Stimulated activated CD4-positive, alpha-beta T cell treated with anti-CD3 and anti-CD28 coated beads, Interleukin-12 subunit alpha, Interleukin-12 subunit beta, amount 100 ng/mL, for 24 hours (primary cell): ENCODE data around the gene CSMD2.
"Not testable (repeated sequence)": the region's sequence is repeated elsewhere in the genome, so short reads cannot be mapped to it uniquely, and the experiment has no call there.

ENCODE experiments used
- DNase-seq, 2 experiments: peaks; one replicate each; pipeline ENCODE4 v3.0.0-alpha.2; 2020; ENCODE audit warnings: low read depth in 2 of 2

CSMD2 gene

GRCh38 chr1:34113362-34113761 is 51.7 kb downstream of the CSMD2 start:
- no peak for DNase-seq

DNA sequence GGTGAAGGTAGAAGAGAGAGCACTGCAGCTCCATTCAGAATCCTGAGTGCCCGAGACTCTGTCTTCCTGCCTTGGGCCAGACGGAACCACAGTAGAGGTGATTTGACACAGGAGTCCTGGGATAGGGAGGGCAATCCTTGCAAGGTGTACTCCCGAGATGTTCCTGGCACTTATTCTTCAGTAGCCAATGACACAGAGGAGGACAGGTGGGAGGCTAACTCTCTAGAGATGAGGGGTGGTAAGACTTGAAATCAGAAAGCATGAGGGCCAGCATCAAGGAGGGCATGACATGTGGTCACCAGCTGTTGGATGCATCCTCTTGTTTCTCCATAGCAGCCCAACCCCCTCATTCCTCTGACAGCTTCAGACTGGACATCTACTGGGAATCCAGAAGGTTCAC is 56.3 kb downstream of the CSMD2 start:
- DNase-seq, result no peak

GRCh38 chr1:34108269-34108668 is 56.8 kb downstream of the CSMD2 start:
- DNase-seq, result no peak

DNA sequence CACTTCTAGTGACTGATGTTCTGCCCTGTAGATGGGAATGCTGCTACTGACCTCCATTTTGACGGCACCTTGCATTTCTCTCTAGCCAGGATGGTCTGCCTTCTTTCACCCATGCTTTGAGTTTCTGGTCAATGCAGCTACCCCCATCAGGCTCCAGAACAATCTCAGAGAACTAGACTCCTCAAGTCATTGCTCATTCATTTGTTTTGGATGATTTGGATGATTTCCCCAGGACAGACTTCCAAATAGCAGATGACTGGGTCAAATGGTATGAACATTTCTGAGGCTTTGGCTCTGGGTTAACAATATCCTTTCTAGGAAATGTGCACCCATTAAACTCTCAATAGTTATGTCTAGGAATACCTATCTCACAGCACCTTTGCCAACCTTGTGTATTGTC is 63.9 kb downstream of the CSMD2 start:
- no peak for DNase-seq

DNA sequence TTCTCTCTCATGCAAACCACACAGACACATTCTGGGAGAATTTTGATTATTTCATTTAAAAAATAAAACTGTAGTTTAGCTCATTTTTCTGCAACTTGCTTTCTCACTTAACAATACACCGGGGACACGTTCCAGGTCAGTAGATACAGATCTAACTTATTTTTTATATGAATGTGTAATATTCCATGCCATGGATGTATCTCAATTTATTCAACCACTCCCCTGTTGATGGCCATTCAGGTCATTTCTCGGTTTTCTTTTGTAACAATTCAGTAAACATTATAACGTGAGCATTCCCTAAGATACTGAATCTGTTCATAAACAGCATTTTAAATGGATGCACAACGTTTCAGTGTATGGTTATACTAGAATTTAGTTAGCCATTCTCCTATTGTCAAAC is 64.7 kb downstream of the CSMD2 start:
- no peak for DNase-seq

GRCh38 chr1:34092399-34092798 is 72.6 kb downstream of the CSMD2 start:
- DNase-seq, result not testable (repeated sequence)

- DNase-seq, result no peak
These were observed 75.3 kb downstream of the CSMD2 start for GRCh38 chr1:34089731-34090130.

DNA sequence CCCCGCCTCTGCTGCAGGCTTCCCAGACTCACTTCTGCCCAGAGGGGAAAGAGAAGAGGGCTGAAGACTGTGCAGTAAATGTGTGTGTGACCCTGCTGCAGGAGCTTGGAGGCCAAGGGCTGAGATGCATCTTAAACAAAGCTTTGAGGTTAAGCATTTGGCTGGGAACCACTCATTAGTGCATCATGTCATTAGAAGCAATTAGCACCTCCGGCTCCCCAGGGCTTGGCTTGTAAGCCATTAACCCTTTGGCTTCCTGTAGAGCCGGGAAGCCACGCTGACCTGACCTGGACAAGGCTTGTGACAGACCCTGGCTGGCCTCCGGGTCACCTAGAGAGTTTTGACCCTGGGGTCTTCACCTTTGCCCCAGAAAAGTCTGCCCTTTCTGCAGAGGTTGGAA is 77.0 kb downstream of the CSMD2 start:
- no peak for DNase-seq

GRCh38 chr1:34086561-34086960 is 78.5 kb downstream of the CSMD2 start:
- DNase-seq, result no peak

- DNase-seq, result no peak
These were observed 81.1 kb downstream of the CSMD2 start for GRCh38 chr1:34083974-34084373.

- DNase-seq, result not testable (repeated sequence)
These were observed 82.9 kb downstream of the CSMD2 start for GRCh38 chr1:34082085-34082670.

- no peak for DNase-seq
These were observed 86.6 kb downstream of the CSMD2 start for GRCh38 chr1:34078383-34078782.

GRCh38 chr1:34075576-34075975 is 89.5 kb downstream of the CSMD2 start:
- no peak for DNase-seq

- DNase-seq, result no peak
These were observed 91.9 kb downstream of the CSMD2 start for GRCh38 chr1:34073028-34073695.

DNA sequence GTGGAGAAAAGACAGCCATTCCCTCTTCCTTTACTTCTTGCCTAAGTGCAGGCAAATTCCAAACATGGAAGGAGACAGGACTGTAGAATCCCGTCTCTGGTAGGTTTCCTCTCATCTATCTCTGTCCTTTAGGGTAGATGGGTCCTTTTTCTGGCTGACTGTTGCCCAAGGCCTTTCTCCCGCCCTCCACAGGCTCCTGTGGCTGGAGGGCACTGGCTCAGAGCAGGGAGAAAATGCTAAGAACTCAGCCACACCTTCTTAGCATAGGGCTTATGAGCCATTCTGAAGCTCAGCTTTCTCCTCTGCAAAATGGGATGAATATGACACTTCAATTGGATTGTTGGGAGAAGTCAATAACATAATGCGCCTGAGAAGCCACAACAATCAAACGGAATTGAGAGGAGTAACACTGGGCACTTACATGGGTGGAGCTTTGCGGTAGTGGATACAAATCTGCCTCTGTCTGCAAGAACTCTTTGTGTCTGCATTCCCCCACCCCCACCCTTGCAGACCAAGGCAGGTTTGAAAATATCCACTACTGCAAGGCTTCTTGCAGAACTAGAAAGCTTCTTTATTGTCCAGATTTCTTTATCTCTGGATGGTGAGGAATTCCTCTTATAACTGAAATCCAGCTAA is 94.7 kb downstream of the CSMD2 start:
- DNase-seq, result no peak

GRCh38 chr1:34066981-34067603 is 97.9 kb downstream of the CSMD2 start:
- DNase-seq, result no peak

DNA sequence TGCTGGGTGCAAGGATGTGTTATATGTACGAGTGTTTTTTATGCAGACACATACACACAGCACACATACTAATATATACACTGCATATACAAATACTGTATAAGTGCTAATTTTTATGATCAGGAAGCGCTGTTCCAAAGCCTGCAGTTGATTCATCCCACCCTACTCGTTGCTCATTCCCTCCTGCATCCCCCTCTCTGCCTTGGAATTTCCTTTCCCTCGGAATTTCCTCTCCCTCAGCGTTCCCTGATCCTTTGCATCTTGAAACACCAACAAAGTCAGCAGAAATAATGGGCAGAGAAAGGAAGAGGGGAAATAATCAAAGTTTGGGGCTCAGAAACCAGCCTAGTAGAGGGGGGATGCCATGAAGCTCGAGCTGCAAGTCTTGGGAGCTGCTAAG is 98.9 kb downstream of the CSMD2 start:
- no peak for DNase-seq

GRCh38 chr1:34065498-34065897 is 99.5 kb downstream of the CSMD2 start:
- no peak for DNase-seq

GRCh38 chr1:34060901-34061415 is 104.1 kb downstream of the CSMD2 start:
- DNase-seq, result no peak

DNA sequence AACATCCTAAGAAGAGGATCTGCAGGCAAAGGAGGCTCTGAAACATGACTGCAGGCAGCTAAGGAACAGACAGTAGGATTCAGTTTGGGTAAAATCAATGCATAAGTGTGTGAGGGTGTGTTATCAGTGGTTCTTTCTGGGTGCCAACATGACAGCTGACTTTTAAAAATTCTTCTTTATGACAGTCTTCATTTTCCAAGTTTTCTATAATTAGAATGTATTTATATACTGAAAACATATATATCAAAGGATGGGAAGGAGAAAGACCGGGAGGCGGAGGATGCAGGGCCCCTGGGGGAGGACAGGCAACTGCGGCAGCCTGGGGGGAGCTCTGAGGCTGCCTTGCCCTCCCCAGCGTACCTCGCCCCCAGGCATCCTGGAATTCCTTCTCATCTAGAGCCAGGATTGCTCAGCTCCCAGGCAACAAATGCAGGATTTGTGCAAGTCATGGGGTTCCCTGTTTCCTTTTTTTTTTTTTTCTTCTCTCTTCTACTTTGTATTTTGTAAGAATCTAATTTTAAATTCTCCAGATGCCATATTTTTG is 104.8 kb downstream of the CSMD2 start:
- DNase-seq, result no peak

DNA sequence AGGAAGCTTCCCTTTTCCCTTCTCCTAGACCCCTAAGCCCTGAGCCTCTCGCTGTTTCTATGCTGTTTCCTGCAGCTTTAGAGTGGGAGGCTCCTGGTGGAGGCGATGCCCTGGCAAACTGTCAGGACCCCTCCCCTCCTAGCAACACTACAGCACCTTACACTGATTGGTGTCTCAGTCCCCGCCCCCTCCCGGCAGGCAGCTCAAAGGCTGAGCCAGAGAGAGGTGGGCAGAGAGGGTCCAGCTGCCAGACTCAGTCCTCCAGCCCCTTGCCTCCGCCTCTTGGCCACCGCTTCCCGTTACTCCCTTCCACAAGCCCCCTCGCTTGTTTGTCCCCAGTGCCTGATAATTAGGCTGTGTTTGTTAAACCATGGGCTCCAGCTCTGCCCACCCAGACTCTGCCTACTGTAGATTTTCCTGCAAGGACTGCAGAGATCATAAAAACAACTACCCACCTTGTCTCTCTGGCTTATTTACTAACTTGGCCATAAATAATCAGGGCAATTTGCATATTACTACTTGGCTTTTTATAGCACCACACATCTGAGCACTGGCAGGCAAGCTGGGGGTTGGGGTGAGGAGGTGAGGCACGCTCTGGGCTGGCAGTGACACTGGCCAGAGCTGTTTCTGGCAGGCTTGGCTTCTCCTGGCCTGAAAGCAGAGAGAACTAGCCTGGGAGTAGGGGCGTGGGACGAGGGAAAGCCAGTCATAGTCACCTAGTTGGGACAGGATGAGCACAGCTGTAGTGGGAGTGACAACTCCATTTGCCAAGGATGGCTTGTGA is 107.5 kb downstream of the CSMD2 start:
- no peak for DNase-seq

- no peak for DNase-seq
These were observed 109.2 kb downstream of the CSMD2 start for GRCh38 chr1:34055818-34056217.
